GM19452 (cell line): ENCODE data around the gene FOLH1.
"Not testable (repeated sequence)": the region's sequence is repeated elsewhere in the genome, so short reads cannot be mapped to it uniquely, and the experiment has no call there.

Experiments used
- ATAC-seq: cut with Tn5 transposase; IDR thresholded peaks from one replicate; pipeline ENCODE4 v1.9.1; 2021; ENCODE audit not compliant: unreplicated experiment

FOLH1 gene

GRCh38 chr11:49184756-49185155 is 23.6 kb downstream of the FOLH1 start:
- not testable (repeated sequence) for ATAC-seq

GRCh38 chr11:49177936-49178335 is 30.5 kb downstream of the FOLH1 start:
- ATAC-seq: not testable (repeated sequence)

GRCh38 chr11:49175378-49175777 is 33.0 kb downstream of the FOLH1 start:
- not testable (repeated sequence) for ATAC-seq

GRCh38 chr11:49174691-49175366 is 33.6 kb downstream of the FOLH1 start:
- ATAC-seq: not testable (repeated sequence)

- ATAC-seq: not testable (repeated sequence)
Observed at GRCh38 chr11:49171613-49172012, 36.8 kb downstream of the FOLH1 start.

GRCh38 chr11:49169579-49169978 is 38.8 kb downstream of the FOLH1 start:
- not testable (repeated sequence) for ATAC-seq

- ATAC-seq: not testable (repeated sequence)
Observed at GRCh38 chr11:49168992-49169391, 39.4 kb downstream of the FOLH1 start.

GRCh38 chr11:49151211-49151610 is 57.2 kb downstream of the FOLH1 start:
- ATAC-seq: no peak

GRCh38 chr11:49102356-49102755 is 106.0 kb downstream of the FOLH1 start:
- not testable (repeated sequence) for ATAC-seq
